T47D (cell line): ENCODE data around the gene RAB35.
A peak's percentile ranks its signal among the peaks of the same experiment; 100 is the strongest.

ENCODE experiments used
- DNase-seq, 2 experiments: peaks; one replicate each; pipeline versions ENCODE4 v3.0.0 to v3.0.0-alpha.2; 2011 to 2012; ENCODE audit warnings: low read depth in 1 of 2, low spot score in 1 of 2
- JUND ChIP-seq: IDR thresholded peaks from 2 replicates; pipeline ENCODE4 v1.6.1; 2012; ENCODE audit warnings: low read depth
- in situ Hi-C: cut with HindIII; loops from 2 replicates; pipeline ENCODE4 v1.10.0; 2016; ENCODE audit warnings: low sequenced_read_pairs, low pct_unique_long_range_greater_than_20kb

The RAB35 gene

GRCh38 chr12:120085920-120086645 is 30.5 kb downstream of the RAB35 start:
- TF ChIP-seq JUND = no peak
- no peak for DNase-seq
- in situ Hi-C loops = no loop called here

GRCh38 chr12:120081641-120082040 is 34.9 kb downstream of the RAB35 start:
- TF ChIP-seq JUND = no peak
- in situ Hi-C loops = no loop called here
- no peak for DNase-seq

GRCh38 chr12:120079411-120080400 is 36.8 kb downstream of the RAB35 start:
- in situ Hi-C loops = no loop called here
- DNase-seq = peak; percentile 54 to 86
- TF ChIP-seq JUND = no peak

- peak in 1 of 2 experiments; percentile 45 for DNase-seq
- TF ChIP-seq JUND = no peak
- in situ Hi-C loops = no loop called here
These were observed 37.7 kb downstream of the RAB35 start for GRCh38 chr12:120078868-120079267.

GRCh38 chr12:120077260-120077659 is 39.3 kb downstream of the RAB35 start:
- in situ Hi-C loops = no loop called here
- TF ChIP-seq JUND = no peak
- DNase-seq = no peak

GRCh38 chr12:120076651-120077050 is 39.9 kb downstream of the RAB35 start:
- in situ Hi-C loops = no loop called here
- no peak for DNase-seq
- TF ChIP-seq JUND = no peak

GRCh38 chr12:120075034-120075616 is 41.4 kb downstream of the RAB35 start:
- TF ChIP-seq JUND = no peak
- DNase-seq = no peak
- in situ Hi-C loops = no loop called here

GRCh38 chr12:120072472-120073249 is 43.9 kb downstream of the RAB35 start:
- in situ Hi-C loops = no loop called here
- no peak for DNase-seq
- no peak for TF ChIP-seq JUND

GRCh38 chr12:120071493-120072020 is 45.0 kb downstream of the RAB35 start:
- in situ Hi-C loops = no loop called here
- TF ChIP-seq JUND = no peak
- no peak for DNase-seq

- no peak for TF ChIP-seq JUND
- in situ Hi-C loops = no loop called here
- DNase-seq = no peak
These were observed 47.3 kb downstream of the RAB35 start for GRCh38 chr12:120069278-120069677.

- in situ Hi-C loops = no loop called here
- no peak for DNase-seq
- TF ChIP-seq JUND = no peak
These were observed 48.7 kb downstream of the RAB35 start for GRCh38 chr12:120067901-120068300.
